Jurkat, Clone E6-1 (cell line): ENCODE data around the gene PBLD.
"Not testable (repeated sequence)": the region's sequence is repeated elsewhere in the genome, so short reads cannot be mapped to it uniquely, and the experiment has no call there.

Experiments used
- DNase-seq: peaks from one replicate; pipeline ENCODE4 v3.0.0-alpha.2; 2011; ENCODE audit warnings: low read depth, low spot score
- H3K4me3 ChIP-seq: 2 replicates; pipeline ENCODE4 v1.5.1; 2011; ENCODE audit warnings: mild to moderate bottlenecking, low read length, control low read depth, moderate library complexity

Gene PBLD

DNA sequence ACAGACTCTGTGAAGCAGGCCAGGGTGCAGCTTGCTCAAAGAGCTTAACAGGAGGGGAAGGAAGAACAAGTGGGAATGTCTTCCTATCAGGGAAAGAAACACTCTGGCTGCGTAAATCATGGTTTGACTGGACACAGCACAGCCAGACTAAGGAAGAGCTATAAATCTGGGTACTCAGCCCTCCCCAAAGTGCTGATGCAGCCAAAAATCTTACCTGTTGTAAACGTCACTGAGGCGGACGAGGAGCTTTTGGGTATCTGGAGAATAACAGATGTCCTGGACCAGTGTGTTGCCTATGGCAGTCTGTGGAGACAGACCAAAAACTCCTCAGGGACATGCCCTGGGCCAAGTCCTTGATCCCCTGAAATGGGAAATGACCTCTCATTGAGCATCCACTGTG is 44.0 kb downstream of the PBLD start:
- no peak overlapping the region for H3K4me3 ChIP-seq
- no peak for DNase-seq

DNA sequence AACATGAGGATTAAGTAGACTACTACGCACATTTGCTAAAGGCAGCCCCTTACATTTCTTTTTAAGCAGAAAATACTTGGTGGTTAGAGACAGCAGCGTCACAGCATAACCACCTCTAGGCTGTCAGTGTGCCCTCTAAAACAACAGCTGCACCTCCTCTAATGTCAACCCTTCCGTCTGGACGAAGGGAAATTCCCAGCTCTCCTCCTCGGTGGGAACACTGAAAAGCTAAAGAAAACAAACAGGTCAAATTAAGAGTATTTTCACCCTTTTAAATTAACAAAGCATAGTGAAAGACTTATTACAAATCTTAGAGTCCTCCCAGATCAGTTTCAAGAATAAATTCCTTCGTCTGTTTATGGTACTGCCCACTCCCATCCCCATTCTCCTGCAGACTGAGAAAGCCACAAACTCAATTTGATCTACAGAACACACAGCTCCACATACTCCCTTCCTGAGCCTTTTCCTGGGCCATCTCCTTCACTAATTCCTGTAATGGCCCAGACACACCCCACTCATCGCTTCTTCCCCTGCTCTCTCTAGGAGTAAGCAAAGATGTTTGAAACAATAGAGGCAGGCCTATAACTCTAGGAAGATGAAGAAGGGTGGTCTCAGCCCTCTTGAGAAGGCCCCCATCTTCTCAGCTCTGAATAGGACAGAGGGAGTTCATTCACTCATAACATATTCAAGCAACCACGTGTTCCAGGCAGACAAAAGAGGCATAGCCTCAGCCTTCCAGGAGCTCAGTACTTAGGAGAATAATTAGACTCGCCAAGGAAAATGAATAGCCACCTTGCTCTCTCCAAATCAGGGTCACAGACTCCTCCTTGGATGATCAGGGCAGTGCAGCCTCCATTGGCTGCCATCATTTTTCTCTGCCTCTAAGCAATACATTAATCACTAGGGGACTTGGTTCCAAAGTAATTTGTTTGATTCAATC is 48.4 kb downstream of the PBLD start:
- no peak for DNase-seq
- H3K4me3 ChIP-seq, result no peak overlapping the region

DNA sequence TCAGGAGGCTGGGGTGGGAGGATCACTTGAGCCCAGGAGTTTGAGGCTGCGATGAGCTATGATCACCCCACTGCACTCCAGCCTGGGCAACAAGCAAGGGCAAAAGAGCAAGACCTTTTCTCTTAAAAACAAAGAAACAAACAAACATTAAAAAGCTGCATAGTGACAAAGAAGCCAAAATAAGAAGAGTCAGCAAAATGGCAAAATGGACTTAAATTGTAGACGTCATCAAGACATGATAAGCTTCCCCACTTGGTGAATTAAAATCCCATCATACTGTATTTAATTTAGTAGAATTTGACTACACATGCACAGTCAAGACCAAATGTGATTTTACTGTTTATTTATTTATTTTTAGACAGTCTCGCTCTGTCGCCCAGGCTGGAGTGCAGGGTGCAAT is 52.0 kb downstream of the PBLD start:
- no peak for DNase-seq
- H3K4me3 ChIP-seq, result no peak overlapping the region

DNA sequence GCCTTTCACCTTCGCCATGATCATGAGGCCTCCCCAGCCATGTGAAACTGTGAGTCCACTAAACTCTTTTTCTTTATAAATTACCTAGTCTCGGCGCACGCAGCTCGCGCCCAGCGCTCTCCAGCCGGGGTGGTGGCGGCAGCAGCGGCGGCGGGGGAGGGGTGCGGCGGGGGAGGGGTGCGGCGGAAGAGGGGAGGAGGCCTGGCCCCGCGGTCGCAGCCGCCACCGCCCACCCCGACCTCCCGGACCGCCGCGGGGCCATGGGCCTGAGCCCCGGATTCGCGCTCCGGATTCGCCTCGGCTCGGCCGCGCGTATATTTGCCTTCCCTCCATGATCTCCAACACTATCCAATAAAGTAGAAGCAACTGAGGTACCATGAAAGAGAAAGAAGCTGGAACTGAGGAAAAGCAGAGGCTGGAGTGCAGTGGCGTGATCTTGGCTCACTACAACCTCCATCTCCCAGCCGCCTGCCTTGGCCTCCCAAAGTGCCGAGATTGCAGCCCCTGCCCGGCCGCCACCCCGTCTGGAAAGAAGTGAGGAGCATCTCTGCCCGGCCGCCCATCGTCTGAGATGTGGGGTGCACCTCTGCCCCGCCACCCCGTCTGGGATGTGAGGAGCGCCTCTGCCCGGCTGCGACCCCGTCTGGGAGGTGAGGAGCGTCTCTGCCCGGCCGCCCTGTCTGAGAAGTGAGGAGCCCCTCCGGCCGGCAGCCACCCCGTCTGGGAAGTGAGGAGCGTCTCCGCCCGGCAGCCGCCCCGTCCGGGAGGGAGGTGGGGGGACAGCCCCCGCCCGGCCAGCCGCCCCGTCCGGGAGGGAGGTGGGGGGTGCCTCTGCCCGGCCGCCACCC is 53.6 kb downstream of the PBLD start:
- H3K4me3 ChIP-seq, DNase-seq: not testable (repeated sequence)

DNA sequence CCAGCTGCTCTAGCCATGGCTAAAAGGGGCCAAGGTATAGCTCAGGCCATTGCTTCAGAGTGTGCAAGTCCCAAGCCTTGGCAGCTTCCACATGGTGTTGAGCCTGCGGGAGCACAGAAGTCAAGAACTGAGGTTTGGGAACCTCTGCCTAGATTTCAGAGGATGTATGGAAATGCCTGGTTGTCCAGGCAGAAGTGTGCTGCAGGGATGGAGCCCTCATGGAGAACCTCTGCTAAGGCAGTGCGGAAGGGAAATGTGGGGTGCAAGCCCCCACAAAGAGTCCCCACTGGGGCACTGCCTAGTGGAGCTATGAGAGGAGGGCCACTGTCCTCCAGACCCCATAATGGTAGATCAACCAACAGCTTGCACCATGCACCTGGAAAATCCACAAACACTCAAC is 54.9 kb downstream of the PBLD start:
- not testable (repeated sequence) for H3K4me3 ChIP-seq, DNase-seq

DNA sequence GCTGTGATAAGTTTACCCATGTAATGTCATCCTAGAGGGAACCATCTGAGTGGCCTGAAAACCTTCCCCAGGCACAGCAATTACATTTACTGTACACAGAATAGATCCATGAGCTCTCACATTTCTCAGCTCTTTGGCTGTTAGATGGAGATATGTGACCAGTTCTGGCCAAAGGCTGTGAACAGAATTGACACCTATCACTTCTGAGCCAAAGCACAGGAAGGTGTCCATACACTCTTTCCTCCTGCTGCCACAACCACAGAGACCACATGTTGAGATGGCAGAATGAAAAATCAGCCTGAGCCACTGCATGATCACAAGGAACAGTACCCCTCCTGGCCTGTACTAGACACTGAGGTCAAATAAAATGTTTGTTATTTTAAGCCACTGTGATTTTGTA is 56.5 kb downstream of the PBLD start:
- H3K4me3 ChIP-seq, result no peak overlapping the region
- no peak for DNase-seq

DNA sequence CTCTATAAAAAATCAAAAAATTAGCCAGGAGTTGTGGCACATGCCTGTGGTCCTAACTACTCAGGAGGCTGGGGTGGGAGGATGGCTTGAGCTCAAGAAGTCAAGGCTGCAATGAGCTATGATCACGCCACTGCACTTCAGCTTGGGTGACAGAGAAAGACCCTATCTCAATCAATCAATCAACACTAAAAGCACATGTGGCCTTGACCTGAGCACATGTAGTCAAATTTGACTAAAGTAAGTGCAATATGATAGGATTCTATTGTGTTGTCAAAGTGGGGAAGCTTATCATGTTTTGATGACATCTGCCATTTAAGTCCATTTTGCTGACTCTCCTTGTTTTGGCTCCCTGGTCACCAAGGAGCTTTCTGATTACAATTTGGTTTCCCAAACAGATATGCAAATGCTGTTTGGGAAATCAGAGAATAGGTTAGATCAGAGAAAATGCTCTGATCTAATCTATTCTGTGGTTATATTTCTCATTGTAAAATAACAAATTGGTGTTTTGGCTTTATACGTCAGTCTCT is 57.1 kb downstream of the PBLD start:
- DNase-seq, result no peak
- no peak overlapping the region for H3K4me3 ChIP-seq

DNA sequence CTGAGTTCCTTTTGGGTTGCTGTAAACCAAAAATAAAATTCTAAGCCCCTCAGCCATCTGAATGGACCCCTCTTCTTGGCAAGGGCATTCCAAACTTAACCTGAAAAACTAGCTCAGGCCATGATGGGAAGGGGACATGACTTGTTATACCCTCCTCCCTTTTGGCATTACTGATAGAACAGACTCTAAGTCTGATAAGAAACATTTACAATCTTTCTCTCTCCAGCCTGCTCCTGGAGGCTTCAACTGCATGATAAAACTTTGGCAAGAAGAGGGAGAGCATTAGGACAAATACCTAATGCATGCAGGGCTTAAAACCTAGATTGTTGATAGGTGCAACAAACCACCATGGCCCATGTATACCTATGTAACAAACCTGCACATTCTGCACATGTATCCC is 59.9 kb downstream of the PBLD start:
- DNase-seq, result no peak
- H3K4me3 ChIP-seq, result no peak overlapping the region

DNA sequence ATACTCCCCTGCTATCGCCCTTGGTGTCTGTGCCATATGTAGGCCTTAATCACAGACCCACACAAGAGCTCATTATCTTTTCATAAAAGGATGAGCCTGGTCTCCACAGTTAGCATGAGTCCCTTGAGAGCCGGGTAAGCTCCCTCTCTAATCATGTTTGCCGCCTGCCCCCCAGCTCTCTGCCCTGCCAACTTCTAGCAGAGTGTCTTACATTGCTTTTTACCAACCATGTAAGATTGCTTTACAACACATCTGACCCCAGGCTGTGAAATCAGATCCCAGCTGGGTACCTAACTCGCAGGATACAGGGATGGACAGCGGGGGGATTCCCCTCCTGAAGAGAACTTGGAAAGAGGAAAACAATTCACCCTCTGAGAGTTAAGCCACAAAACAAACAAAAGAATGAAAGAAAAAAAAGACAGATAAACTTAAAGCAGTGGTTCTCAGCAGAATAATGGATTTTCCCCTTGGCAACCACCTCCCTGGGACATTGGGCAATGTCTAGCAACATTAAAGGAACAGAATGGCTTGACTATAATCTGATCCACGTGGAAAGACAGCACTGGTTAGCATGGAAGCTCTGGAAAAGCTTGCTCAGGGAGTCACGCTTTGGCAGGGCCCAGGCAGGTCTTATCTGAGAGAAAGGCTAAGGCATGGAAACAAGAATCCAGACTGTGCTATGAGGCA is 61.4 kb downstream of the PBLD start:
- DNase-seq, result no peak
- no peak overlapping the region for H3K4me3 ChIP-seq

DNA sequence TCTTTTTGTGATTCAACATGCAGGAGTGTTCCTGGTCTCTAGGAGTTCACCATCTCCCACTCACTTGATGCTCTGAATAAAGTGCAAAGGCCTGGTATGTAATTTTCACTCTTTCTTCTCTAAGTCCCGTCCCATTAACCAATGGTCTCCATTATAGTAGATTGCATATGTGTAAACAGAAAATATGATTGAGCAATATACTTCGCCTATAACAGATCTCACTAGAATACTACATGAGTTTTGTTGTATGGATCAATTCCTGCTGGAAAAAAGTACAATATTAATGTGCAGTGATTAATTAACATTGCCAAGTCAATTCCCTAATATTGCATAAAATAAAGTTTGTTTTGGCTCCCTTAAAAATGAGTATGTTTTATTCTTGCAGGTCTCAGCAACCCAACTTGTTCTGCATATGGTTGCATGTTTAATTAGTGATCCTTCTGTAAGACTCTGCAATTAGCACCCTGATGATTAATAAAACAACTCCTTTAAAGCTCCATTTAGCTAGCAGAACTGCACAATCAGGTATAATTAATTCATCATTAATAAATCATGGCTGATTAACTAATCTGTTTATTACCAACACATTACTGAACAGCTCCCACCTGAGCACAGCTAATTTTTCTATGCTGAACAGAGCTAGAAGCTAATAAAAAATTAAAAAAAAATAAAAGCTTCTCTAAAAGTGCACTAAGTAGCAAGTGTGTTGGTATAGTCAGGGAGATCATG is 63.0 kb downstream of the PBLD start:
- no peak overlapping the region for H3K4me3 ChIP-seq
- no peak for DNase-seq

DNA sequence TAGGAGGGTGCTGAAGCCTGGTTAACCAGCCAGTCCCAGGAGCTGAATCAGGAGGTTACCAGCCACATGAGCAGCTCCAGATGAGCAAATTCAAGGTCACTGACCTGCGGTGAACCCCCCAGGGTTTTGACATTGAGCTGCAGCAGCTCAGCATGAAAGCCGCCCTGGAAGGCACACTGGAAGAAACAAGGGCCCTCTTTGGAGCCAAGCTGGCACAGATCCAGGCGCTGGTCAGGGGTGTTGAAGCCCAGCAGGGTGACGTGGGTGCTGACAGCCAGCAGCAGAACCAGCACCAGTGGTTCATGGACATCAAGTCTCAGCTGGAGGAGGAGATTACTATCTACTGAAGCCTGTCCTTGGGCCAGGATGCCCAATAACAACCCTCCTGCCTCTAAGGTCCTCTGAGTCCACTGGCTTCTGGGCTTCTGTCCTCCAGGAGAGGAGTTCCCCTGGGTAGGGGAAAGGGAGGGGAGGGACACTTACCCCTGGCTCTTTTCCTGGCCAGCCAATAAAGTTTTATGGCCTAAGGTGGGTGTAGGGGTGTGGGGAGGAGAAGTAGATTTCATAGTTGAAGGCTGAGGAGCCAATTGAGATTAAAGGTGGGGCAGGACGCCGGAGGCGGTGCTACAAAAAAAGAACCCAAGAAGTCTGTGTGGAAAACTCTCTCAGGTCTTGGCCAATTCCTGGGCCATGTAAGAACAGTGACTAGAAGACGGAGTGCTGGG is 71.4 kb downstream of the PBLD start:
- H3K4me3 ChIP-seq, result no peak overlapping the region
- no peak for DNase-seq

DNA sequence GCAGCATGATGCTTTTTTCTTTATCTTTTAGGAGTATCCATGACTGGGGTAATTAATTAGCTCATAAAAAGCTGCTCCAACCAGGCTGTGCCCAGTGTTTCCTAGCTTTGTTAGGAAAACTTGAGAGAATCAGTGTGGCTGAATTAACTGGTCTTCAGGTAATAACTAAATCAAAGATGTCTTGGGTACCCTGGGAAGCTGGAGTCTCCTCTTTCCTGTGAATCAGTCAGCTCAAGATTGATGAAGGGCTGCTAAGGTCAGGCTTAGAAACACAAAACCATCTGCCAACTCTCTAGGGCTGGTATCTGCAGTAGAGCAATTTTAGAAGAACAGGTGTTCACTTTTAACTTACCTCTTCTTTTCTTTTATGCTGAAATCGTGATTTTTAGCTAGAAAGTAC is 79.4 kb downstream of the PBLD start:
- no peak for DNase-seq
- H3K4me3 ChIP-seq, result no peak overlapping the region

DNA sequence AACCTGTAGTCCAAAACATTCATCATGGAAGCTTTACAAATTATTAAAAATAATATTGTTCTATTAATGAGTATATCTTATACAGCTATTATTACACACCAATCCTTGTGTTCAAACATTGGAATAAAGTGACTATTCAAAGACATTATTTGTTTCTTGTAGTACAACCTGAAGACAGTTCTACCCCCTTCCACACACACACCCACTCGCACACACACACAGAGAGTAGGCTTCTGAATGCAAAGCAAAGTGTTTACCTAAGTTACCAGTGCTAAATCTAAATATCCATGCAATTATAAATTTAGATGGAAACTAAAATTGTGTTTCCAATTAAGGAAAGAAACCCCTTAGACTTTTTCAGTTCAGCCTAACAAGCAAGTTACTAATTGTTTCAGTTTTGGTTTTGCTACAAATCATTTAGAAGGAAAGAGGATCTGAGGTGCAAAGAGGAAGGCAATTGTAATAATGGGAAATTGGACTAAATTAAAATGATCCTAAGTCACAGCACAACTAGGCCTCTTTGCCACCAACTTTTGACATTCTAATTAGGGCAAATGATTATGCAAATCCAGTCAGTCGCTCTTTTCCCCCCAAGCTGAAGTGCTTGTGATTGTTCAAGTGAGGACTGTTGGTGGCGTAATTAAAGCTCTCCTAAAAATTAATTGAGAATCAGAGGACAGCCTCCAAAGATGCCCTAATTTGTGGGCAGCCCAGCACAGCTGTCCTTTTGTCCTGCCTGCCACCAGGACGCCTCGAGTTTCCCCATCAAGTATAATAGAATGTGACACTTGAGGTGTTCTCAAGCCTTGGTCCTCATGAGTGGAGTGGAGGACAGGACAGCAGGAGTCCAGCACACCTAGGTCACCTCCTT is 80.9 kb downstream of the PBLD start:
- H3K4me3 ChIP-seq, result no peak overlapping the region

DNA sequence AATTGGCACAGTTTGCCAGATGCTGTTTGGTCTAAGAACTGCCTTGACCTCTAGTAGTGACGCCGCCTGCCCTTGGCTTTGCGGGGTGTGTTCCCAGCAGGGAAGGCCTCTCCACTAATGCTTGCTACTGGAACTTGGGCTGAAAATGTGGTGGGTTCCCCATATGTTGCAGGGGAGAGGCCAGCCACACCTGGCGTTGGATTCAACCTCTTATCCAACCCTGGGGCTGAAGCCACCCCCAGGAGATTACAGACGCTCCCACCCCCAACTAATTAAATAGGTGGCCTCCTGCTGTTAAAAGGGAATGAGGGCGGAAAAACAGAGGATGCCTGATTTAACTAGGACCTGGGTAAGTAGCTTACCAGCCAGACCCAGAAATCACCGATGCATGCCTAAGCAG is 81.6 kb downstream of the PBLD start:
- no peak overlapping the region for H3K4me3 ChIP-seq
- DNase-seq, result no peak

More for the DNA sequence above, 80.9 kb downstream of the PBLD start:
- no peak for DNase-seq

DNA sequence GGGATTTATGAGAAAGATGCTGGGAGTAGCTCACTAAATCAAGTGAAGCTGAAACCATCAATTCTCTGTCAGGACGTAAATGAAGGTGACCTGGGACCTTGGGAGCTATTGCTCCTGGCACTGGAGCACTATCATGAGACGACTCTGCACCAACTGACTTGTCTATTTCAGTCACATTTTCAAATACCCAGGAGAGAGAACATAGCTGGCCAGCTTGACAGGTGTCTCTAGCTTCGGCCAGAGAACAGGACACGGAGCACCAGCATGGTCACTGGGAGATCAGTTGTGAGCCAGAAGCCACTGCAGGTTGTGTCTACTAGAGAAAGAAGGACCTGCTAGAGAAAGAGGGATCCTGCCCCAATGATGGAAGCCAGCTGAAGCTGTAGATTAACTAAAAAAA is 83.4 kb downstream of the PBLD start:
- no peak for DNase-seq
- H3K4me3 ChIP-seq, result no peak overlapping the region

DNA sequence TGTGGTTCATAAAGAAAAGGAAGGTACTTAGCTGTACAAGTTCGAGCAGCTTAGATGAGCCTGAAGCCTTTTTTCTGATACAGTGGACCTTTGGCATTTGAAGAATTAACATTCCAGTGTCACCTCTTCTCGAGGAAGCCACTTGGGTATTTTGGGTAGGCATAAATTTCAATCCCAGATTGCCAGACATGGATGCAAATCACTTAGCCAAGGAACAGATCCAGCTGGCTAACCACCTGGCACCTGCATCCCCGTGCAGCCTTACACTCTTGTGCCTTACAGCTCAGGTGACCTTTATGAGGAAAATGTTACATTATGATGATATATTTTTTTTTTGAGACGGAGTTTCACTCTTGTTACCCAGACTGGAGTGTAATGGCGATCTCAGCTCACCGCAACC is 84.8 kb downstream of the PBLD start:
- H3K4me3 ChIP-seq, result no peak overlapping the region
- no peak for DNase-seq

DNA sequence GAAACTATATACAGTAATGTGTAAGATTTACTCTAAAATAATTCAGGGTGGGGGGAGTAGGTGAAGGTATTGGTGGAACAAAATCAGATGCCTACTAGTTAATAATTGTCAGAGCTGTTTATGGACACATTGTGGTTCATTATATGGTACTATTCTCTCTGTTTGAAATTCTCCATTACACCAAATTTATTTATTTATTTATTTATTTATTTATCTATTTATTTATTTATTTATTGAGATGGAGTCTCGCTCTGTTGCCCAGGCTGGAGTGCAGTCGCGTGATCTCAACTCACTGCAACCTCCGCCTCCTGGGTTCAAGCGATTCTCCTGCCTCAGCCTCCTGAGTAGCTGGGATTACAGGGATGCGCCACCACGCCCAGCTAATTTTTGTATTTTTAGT is 86.3 kb downstream of the PBLD start:
- not testable (repeated sequence) for DNase-seq, H3K4me3 ChIP-seq
